DLD1 (cell line): ENCODE results near the gene SPTBN1.
"Not testable (repeated sequence)": the region's sequence is repeated elsewhere in the genome, so short reads cannot be mapped to it uniquely, and the experiment has no call there.

Source experiments
- in situ Hi-C: cut with HindIII; loops from 2 replicates; pipeline ENCODE4 v1.10.0; 2017; ENCODE audit warnings: low sequenced_read_pairs

SPTBN1 gene

DNA sequence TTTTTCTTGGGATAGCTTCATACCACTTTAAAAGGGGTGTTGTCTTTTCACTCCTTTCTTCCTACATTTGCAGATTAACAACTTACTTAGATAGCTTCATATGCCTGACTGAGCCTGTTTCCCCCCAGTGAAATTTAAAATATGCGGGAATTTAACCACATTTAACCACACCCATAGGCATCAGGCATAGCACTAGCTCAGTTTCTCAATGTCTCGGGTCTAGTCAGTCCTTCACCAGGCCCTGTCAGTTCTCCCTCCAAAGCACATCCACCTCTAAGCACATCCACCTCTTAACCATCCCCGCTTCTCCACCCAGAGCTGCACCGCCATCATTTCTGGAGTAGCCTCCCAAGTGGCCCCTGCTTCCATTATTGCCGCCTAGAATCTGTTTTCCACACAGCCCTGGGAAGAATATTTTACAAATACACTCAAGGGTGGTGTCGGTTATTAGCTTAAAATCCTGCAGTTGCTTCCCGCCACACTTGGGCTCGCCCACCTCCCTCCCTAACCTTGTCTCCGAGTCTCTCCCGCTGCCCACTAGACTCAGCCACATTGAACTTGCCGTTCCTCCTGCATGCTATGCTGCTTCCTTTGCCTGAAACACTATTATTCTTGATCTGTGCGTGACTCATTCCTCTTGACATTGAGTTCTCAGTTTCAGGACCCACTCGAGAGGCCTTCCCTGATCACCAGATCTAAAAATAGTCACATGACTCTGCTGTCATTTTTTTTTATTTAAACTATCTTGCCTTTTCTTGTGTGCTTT, 68.3 kb downstream of the SPTBN1 start:
- in situ Hi-C loops: no loop called here

DNA sequence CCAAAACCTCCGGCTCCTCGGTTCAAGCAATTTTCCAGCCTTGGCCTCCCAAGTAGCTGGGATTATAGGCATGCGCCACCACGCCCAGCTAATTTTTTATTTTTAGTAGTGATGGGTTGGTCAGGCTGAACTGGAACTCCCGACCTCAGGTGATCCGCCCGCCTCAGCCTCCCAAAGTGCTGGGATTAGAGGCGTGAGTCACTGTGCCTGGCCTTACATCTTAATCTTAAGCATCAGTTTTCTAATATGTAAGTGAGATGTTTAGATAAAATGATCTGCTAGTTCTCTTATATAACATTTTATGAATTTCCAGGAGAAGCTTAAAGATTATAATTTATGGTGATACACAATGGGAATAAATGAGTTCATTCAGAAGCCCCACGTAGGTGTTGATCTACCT, 69.2 kb downstream of the SPTBN1 start:
- in situ Hi-C loops: no loop called here

DNA sequence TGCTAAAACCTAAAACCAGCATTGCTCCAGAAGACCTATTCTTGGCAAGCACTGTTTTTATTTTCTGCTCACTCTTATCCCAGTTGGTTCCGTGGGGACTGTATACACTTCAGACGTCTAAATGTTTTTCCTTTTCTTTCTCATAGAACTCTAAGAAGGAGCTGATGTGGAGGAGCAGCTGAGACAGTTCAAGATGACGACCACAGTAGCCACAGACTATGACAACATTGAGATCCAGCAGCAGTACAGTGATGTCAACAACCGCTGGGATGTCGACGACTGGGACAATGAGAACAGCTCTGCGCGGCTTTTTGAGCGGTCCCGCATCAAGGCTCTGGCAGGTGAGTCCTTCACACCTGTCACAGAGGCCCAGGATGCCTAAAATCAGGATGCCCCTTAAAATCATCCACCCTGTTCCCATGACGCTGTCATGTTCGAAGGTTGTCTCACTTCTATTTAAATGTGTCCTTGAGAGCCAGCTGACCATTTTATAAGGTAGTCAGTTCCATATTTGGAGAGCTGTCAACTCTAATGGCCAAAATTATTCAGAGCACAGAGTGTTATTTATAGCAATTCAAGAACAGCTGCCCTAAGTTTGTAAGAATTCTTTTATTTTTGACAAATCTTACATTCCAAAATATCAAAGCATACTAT, 70.2 kb downstream of the SPTBN1 start:
- in situ Hi-C loops: no loop called here

DNA sequence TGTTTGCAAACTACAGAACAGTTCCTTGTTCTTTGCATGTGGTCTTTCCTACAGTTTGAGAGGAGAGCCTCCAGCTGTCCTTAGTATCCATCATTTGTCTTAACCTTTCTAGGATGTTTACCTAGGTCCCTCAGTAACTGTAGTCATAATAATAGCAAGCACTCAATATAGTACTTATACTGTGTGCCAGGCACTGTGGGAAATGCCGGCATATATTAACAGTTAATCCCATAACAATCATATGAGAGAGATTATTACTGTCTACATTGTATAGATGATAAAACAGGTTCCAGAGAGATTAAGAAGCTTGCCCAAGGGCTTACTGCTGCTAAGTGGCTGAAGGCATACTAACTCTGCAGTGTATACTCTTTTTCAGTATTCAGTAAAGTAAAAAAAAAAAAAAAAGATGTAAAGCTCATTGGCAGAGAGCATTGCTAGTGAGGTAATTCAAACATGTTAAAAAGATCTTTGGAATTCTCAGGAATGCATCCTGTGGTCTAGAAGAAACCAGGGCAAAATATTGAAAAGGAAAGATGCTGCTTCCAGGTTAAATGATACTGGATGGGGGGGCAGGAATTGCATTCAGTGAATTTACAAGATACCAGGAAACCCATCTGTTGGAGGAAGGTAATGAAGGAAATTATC, 72.3 kb downstream of the SPTBN1 start:
- in situ Hi-C loops: no loop called here

DNA sequence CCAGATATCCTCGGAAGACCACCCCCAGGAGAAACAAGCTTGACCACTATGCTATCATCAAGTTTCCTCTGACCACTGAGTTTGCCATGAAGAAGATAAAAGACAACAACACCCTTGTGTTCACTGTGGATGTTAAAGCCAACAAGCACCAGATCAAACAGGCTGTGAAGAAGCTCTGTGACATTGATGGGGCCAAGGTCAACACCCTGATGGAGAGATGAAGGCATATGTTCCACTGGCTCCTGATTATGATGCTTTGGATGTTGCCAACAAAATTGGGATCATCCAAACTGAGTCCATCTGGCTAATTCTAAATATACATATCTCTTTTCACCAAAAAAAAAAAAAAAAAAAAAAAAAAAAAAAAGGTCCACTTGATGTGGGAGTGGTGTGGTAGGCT, 73.4 kb downstream of the SPTBN1 start:
- in situ Hi-C loops: not testable (repeated sequence)

DNA sequence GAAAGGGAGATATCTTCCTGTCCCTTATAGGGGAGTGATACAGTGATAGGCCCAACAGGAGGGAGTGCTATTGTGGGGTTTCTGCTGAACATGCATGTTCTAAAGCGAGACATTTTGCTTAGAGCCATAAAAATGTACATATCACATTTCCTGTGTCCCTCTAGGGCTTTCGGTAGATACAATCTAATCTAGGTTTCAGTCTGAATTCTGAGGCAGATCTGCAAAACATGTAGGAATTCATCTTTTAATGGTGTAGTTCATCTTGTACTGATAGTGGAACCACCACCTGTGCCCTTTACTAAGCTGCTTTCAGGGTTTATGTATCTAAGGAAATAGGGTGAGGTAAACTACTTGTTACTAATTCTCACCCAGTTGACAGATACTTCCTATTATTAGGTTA, 73.8 kb downstream of the SPTBN1 start:
- in situ Hi-C loops: no loop called here

DNA sequence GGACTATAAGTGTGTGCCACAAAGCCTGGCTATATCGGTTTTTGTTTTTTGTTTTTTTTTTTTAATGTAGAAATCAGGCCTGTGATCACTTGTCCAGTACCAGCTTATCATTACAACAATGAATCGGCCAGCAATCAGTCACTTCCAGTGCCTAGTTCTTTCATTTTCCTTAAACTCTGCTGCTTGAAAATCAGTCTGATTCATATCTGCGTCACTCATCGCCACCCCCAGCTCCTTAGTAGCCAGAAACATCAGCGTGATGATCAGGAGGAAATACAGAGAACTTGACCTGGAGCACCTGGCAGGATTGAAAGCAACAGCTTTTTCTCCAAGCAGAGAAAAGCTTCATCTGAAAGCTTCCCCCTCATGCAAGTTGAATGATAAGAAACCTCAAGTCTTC, 75.4 kb downstream of the SPTBN1 start:
- in situ Hi-C loops: no loop called here

DNA sequence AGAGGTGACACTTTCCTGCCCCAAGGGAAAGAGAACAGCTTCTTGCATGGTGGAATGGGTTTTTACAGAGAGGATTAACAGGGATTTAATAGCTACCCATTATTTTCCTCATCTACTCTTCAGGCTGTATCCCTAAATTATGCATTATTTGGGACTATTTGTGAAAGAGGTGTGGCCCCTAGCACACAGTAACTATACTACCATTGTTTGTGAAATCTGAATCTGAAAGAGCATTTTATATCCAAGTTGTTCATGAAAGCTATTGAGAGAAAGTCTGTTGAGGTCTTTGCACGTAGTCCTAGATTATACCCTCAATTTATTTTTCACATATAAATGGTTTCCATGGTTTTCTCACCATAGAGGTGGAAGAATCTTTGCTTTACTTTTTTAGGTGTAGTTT, 78.1 kb downstream of the SPTBN1 start:
- in situ Hi-C loops: no loop called here

DNA sequence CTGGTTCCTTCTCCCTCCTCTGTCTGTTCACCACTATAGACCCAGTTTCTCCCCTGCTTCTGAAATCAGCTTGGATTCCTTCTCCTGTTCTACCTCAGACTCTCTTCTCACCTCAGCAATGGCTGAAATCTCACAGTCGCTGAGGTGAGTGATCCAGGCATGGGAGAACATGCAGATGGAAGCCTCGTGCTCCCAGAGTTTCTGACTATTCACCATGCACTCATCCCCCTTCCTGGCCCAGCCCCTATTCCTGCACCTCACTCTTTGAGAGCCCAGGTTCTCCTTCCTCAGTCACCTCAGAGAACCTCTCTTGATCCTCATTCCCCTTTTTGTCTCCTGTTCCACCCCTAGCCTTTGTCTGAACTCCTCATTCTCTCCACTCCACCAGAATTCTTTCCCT, 78.5 kb downstream of the SPTBN1 start:
- in situ Hi-C loops: no loop called here

DNA sequence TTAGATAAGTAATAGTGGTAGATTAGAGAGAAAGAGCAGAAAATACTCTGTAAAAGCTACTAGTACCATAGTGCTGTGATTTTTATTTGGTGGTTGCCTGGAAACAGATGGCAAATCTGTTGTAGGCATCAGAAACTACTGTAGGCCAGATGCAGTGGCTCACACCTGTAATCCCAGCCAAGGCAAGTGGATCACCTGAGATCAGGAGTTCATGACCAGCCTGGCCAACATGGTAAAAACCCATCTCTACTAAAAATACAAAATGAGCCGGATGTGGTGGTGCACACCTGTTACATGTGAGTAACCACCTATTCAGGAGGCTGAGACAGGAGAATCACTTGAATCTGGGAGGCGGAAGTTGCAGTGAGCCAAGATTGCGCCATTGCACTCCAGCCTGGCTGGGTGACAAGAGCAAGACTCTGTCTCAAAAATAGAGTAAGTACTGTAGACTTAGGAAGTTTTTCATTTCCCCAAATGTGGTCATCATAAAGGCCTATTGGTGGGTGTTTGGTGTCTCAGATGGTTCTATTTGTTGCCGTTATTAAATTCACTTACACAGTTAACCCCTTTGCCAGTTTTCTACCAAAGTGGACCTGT, 79.6 kb downstream of the SPTBN1 start:
- in situ Hi-C loops: no loop called here

DNA sequence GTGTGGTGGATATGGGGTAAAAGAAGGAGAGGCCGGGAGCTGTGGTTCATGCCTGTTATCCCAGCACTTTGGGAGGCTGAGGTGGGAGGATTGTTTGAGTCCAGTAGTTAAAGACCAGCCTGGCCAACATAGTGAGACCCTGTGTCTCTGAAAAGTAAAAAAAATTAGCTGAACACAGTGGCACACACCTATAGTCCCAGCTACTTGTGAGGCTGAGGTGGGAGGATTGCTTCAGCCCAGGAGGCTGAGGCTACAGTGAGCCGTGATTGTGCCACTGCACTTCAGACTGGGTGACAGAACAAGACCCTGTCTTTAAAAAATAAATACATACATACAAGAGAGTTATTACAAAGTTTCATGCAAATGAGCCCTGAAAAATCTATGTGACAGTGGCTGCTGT, 80.6 kb downstream of the SPTBN1 start:
- in situ Hi-C loops: no loop called here

DNA sequence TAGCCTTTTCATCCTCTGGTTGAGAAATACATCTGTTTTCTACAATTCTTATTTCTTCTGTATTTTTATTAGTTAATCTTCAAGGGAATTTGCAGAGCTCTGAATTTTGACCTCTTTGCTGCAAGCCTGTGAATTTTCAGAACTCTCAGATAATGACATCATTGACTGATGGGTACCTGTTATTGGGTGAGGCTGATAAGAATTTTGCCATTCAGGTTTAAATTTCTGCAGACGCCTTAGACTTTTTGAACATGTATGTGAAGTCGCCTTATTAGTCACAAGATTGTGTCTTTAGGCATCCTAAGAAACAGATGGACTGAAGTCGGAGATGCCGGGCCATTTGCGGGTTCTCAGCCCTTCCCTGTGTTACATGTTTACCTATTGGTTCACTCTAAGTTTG, 82.4 kb downstream of the SPTBN1 start:
- in situ Hi-C loops: no loop called here

DNA sequence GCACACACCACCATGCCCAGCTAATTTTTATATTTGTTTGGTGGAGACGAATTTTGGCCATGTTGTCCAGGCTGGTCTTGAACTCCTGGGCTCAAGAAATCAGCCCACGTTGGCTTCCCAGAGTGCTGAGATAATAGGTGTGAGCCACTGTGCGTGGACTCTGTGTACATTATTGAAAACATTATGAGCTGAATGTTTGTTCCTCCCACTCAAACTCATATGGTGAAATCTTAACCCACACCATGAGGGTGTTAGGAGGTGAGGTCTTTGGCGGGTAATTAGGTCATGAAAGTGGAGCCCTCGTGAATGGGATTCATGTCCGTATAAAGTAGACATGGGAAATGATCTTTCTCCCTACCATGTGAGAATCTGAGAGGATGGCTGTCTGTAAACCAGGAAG, 83.6 kb downstream of the SPTBN1 start:
- in situ Hi-C loops: no loop called here

DNA sequence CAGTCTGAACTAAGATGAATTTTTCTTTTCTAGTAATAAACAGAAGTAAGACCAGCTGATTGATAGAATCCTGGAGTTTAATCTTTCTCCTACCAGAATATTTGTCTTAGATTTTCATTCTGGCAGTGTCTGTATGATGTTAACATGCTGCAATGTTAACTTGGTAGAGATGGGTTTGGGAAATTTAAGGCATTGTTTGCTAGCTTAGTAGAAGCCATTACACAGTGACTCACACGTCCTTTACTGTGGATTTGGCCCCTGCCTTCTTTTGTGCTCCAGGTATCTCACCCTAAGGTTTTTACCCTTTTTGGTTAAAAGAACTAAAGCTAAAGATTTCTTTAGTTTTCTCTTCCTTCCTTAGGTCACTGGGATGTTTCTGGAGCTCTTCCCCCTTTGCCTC, 84.1 kb downstream of the SPTBN1 start:
- in situ Hi-C loops: no loop called here

DNA sequence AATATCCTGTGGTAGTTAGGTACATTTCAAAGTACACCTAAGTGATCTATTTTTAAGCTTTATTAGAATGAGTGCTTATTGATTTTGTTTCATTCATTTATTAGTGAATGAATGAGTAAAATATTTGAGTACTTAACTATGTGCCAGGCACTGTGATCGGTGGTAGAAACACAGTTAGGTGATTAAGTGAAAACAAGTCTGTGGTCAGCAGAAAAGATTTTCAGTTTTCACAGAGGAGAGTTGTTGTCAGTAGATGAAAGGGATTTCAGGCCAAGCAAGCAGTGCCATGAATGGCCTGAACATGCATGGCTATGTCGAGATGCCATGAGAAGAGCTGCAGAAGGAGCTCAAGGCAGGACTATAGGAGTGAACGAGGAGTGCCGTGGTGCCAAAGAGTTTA, 85.9 kb downstream of the SPTBN1 start:
- in situ Hi-C loops: no loop called here

DNA sequence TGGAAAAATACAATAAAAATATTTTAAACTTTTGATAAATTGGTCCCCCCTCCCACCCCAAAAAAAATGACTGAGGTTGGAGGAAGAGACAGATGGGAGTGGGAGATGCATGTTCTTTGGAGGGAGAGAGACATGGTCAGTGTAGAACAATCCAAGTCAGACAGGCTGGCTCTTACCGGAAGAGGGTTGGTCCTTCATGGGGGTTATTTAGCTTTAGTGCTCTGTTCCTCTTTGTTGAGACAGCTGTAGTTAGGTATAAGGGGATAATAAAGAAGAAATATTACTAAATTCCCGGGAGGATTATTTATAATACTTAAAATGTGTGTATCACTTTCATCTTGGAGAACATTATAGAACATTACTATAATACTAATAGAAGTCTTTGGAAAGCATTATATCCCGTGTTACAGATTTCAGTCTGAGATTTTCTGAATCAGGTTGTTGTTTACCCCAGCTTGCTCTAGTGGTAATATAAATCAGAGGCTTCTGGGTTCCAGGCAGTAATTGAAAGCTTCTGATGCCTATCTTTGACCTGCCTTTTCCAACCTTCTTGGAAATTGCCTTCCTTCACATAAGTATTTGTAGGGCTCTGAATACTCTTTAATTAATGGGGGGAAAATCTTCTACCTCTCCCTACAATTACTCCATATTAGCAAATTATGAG, 87.7 kb downstream of the SPTBN1 start:
- in situ Hi-C loops: no loop called here

DNA sequence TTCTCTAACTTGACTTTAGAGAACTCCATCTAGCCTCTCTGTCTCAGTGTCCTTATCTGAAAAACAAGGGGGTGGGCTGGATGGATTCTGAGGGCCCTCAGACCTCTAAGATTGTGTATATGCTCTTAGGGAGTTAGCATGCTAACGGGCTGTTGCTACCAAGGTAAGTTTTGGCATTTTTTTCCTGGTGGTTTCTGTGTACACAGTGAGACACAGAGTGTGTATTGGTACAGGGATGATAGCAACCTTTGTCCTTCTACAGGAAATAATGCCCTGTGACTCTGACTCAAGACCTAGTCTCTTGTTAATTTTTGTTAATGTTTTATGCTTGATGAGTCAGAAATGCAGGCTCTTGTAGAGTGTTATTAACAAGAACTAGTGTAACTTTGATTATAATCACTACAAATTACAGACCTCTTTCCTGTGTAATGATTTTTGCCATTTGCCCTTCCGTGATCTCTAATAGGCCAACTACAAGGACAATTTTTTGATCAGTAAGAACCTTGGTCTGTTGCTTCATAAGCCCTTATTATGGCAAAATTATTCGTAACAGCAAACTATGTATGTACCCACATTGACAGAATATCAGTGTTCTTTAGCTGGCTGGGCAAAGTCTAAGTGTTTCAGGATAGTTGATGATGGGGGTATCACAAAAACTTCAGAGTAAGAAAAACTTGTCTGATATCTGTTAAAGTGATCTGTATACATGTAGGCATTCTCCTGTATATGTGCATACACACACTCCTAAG, 89.7 kb downstream of the SPTBN1 start:
- in situ Hi-C loops: no loop called here

DNA sequence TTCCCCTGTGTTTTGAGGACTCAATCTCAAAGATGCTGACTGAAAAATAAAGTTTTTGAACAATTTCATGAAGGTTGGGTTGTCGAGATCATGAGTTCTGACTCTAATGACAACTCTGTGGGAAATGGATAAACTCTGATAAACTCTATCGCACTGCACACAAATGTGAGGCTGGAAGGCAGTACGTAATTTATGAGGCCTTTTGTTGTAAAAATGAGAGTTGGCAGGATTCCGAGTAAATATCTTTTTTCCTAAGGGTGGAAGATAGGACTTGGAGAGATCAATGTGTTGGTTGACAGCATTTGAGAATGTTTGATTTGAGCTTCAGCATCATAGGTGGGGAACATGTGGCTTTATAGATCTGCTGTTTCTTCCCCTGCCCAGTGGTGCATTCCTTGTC, 90.4 kb downstream of the SPTBN1 start:
- in situ Hi-C loops: no loop called here

DNA sequence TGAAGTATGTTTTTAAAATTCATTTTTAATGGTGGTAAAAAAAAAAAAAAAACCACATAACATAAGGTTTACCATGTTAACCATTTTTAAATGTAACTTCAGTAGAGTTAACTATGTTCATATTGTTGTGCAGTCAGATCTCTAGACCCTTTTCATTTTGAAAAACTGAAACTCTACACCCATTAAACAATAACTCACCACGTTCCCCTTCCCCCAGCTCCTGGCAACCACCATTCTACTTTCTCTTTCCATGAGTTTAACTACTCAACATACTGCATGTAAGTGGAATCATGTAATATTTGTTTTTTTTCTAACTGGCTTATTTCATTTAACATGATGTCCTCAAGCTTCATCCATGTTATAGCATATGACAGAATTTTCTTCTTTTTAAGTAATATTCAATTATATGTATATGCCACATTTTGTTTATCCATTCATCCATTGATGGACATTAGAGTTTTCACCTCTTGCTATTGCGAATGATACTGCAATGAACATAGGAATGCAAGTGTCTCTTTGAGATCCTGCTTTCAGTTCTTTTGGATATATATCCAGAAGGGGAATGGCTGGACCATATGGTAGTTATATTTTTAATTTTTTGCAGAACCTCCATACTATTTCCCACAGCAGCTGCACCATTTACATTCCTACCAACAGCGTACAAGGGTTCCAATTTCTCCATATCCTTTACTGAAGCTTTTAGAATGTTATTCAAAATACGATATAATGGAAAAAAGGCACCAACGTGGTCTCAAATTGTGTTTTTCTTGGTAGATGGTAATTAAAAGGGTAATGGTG, 91.0 kb downstream of the SPTBN1 start:
- in situ Hi-C loops: no loop called here

DNA sequence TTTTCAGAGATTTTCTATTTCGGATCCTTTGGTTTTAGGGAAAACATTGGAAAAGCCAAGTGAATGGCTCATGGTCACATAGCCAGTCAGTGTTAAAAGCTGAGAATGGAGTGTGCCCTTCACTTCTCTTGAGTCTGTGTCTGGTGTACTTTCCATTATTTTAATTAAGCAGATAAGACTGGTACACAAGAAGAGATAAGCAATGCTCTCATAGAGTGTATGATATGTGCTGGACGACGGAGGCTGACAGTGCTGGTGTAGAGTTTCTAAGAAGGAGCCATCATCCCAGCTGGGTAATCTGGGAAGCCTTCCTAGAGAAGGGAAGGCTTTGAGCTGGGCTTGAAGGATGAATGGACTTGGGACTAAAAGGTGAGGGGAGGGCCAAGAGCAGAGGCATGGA, 93.3 kb downstream of the SPTBN1 start:
- in situ Hi-C loops: no loop called here
